ENCODE data around the gene RFX2.
"Not testable (repeated sequence)": the region's sequence is repeated elsewhere in the genome, so short reads cannot be mapped to it uniquely, and the experiment has no call there.

Gene RFX2

GRCh38 chr19:6012426-6013170 lies 97.7 kb downstream of the RFX2 start:
- no peak for DNase-seq (ENCODE audit: low read depth in 2 of 2)

DNA sequence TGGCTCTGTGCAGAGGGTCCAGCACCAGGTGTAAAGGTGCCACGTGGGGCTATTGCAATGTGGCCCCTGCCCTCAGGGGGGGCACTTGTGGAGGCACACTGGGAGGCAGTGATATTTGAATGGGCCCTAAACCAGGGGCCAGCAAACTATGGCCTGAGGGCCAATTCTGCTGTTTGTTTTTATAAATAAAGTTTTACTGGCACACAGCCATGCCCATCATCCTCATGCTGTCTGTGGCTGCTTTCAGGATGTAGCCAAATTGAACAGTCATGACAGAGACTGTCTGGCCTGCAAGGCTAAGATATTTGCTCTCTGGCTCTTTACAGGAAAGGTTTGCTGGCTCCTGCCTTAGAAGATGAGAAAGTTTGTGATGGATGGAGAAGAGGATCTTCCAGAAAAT lies 98.5 kb downstream of the RFX2 start:
- no peak for DNase-seq (ENCODE audit: low read depth in 2 of 2)

- no peak for DNase-seq (ENCODE audit: low read depth in 2 of 2)
Measured at GRCh38 chr19:6011206-6011605, 99.1 kb downstream of the RFX2 start.

DNA sequence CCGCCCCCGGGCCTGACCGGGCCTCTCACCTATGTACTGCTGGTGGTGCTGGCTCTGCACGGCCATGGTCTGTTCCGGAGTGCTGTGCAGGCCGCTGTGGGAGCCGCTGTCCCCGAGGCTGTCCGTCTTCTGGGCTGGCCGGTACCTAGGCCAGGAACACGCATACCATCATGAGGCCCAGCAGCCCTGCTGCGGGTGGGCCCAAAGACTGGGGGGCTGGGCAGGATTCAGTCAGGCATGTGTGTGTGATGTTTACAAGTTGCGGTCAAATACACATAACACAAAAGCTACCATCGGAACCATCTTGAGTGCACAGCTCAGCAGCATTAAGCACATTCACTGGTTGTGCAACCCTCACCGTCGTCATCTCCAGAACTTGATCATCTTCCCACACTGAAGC lies 100.2 kb downstream of the RFX2 start:
- no peak for DNase-seq (ENCODE audit: low read depth in 2 of 2)

- DNase-seq (ENCODE audit: low read depth in 2 of 2) = no peak
Measured at GRCh38 chr19:6007866-6008265, 102.4 kb downstream of the RFX2 start.

DNA sequence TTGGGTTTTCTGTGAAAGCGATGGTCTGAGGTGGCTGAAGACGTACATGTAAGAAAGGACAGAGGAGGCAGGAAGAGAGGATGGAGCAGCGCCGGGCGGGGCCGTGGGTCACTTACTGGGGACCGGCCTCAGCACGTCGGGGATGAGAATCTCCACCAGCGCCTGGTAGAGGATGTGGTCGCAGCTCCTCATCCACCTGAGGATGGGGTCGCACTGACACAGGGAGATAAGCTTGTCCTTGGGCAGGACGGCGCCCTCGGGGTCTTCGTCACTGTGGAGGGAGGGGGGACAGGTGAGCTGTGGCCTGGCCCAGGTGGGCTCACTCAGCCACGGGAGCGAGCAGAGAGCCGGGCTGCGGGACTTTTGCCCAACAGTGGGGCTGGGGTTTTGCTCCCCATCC lies 103.4 kb downstream of the RFX2 start:
- no peak for DNase-seq (ENCODE audit: low read depth in 2 of 2)

DNA sequence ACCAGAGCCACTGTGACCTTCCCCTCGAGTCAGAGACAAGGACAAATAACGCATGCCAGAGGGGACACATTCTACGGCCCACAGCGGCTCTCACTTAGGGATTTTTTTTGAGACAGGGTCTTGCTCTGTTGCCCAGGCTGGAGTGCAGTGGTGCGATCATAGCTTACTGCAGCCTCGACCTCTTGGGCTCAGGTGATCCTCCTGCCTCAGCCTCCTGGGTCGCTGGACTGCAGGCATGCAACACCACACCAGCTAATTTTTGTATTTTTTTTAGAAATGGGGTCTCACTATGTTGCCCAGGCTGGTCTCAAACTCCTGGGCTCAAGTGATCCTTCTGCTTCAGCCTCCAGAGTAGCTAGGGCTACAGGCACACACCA lies 104.2 kb downstream of the RFX2 start:
- not testable (repeated sequence) for DNase-seq (ENCODE audit: low read depth in 2 of 2)

DNA sequence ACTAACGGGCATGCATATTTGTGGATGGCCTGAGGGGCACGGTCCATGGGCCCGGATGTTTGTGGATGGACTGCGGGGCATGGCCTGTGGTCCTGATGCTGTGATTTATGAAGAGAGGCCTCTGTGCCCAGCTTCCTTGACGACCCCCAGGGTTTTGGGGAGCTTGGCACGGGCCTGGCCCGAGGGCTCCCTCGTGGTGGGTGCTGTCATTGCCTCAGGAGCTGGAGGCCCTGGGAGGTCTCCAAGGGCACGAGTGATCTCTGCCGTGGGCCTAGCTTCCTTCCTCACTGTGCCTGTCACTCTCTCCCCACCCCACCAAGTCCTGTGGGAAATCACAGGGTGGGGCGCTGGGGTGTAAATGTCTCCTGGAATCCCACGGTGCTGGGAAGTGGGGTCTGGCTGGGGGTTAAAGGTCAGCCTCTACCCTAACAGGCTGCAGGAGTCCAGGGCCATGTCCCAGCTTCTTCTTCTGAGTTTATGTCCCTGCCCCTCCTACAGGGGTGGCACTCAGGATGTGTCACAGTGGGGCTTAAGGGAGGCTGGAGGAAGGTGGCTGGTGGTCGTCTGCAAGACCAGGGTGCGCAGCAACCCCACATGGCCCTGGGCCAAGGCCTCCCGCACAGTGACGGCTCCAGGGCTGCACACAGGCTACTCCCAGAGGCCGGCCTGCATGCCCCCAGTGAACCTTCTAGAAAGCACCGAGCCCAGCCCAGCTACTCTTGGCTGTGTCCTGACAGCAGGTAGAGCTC lies 104.8 kb downstream of the RFX2 start:
- no peak for DNase-seq (ENCODE audit: low read depth in 2 of 2)

DNA sequence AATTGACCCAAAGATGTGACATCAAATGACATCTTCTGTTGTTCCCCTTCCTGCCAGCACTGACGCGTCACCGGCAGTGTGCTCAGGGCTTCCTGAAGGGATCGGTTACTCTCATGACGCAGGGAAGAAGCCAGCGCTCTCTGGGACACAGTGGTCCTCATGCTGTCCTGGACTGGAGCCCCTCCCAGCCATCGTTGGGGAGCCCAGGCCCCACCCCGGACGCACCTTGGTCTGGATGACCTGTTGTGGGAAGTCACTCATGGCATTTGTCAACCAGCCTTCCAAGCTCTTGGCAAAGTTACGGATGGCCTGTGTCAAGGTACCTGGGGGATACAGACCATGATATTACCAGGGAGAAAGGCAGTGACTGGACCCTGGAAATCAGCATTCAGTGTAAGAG lies 106.3 kb downstream of the RFX2 start:
- DNase-seq (ENCODE audit: low read depth in 2 of 2) = no peak

DNA sequence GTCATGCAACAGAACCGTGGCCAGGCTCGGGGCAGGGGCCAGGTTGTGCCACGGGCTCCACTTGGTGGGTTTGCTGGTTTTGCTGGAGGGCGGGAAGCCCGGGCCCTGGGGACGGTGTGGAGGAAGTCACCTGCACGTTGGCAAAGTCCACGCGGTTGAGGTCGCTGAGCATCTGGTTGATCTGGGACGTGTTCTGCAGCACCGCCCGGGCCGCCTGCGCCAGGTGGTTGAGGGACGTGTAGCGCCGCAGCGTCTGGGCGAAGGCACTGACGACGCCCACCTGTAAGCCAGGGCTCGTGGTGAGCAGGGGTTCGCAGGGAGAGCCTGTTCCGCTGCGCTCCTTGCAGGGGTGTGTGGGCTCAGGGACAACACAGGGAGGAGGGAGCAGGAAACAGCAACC lies 107.7 kb downstream of the RFX2 start:
- DNase-seq (ENCODE audit: low read depth in 2 of 2) = no peak

- DNase-seq (ENCODE audit: low read depth in 2 of 2) = no peak
Measured at GRCh38 chr19:6000228-6000847, 110.0 kb downstream of the RFX2 start.

DNA sequence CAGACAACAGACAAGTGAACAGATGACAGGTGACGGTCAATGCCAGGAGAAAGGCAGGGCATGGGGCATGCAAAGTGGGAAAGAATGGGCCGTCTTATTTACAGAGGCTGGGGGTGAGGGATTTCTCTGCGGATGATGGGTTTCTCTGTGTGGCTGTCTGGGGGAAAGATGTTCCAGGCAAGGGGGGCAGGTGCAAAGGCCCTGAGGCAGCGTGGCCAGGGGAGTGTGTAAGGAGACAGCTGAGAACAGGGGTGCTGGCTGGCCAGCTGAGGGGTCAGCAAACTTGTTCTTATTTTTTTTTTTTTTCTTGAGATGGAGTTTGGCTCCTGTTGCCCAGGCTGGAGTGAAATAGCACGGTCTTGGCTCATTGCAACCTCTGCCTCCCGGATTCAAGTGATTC lies 110.6 kb downstream of the RFX2 start:
- no peak for DNase-seq (ENCODE audit: low read depth in 2 of 2)

- DNase-seq (ENCODE audit: low read depth in 2 of 2) = no peak
Measured at GRCh38 chr19:5997371-5997770, 112.9 kb downstream of the RFX2 start.

DNA sequence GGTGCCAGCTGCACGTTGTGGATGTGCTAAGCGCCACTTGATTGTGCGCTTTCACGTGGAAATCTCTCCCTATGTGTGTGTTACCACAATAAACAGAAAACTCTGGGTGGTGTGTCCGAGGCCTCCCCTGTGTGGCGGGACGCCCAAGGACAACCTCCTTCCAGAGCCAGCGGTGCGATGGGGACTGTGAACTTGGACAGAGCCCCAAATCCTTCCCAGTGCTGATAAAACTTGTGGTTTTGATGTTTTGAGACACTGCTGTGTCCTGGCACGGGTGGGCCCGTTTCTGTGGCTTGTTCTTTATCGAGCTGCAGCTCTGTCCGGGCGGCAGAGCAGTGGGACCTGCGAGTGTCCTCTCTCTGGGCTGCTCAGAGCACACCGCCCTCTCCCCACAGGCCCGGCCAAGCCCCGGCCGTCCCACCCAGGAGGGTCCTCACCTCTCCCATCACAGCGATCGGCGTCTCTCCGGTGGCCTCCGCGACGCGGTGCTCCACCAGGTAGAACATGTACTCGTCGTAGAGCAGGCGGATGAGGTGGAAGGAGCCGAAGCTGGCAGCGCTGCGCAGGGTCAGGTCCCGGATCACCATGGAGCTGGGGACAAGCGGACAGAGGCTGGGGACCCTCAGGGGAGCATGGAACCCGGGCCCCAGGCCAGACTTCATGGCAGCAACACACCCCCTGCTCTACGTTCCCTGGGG lies 113.5 kb downstream of the RFX2 start:
- no peak for DNase-seq (ENCODE audit: low read depth in 2 of 2)

DNA sequence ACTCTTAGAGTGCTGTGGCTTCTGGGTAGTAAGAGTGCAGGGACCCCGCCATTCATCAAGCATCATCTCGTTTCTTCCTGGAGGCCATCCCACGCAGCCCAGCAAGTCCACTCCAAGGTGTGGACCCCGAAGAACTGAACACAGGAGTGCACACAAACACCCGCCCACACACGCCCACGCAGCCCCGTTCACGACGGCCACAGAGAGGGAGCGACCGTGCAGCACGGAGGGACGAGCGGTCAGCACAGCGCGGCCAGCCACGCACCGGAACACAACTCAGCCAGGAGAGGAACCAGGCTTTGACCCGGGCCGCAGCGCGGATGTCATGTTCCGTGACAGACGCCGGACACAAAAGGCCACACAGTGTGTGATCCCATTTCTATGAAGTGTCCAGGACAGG lies 114.2 kb downstream of the RFX2 start:
- no peak for DNase-seq (ENCODE audit: low read depth in 2 of 2)

DNA sequence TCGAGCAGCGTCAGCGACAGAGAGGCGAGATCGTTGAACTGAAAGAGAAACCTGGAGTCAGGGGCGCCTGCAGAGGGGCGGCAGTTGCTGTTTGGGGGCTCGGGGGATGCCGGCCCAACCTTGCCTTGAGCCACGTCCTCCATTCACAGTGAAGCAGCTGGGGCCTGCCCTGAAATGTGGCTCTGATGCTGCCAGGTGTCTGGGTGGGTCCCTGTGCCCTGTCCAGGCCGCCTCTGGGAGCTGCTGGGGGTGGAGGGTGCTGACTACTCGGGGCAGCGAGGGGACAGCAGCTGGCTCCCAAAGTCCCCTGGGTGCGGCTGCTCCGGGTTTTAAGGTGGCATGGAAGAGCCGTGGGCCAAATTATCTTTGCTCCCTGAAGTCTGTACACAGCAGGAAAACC lies 114.7 kb downstream of the RFX2 start:
- DNase-seq (ENCODE audit: low read depth in 2 of 2) = no peak

DNA sequence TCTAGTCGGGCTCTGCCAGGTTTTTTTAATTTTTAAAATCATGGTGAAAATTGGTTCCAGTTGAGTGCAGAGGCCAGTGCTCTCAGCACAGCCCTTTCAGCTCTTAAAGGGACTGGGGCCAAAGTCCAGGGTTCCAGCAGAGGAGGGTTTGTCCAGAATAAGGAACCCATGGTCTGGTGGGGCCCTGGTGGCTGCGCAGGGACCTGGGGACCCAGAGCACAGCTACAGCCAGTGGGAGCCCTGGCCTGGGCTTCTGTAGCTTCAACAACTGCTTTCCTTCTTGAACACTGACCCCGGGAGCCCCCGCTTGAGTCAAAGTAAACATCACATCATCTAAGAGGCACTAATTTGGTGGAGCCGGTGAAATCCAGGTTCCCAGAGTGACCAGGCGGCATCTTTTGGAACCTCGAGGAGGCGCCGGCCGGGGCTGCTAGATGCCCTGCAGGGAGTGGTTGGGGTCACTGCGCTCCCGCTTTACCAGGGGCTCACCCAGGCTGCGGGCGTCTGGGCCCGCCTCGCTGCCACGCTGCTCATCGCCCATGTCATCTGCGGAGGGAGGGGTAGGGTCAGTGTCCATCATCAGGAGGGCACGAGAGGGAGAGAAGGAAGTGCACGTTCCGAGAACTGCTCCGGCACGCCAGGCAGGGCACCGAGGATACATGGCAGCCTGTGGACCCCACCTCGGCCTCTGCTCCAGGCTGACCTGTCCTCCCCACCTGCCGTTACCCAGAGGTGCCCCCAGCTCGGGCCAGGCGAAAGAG lies 115.7 kb downstream of the RFX2 start:
- DNase-seq (ENCODE audit: low read depth in 2 of 2) = no peak

DNA sequence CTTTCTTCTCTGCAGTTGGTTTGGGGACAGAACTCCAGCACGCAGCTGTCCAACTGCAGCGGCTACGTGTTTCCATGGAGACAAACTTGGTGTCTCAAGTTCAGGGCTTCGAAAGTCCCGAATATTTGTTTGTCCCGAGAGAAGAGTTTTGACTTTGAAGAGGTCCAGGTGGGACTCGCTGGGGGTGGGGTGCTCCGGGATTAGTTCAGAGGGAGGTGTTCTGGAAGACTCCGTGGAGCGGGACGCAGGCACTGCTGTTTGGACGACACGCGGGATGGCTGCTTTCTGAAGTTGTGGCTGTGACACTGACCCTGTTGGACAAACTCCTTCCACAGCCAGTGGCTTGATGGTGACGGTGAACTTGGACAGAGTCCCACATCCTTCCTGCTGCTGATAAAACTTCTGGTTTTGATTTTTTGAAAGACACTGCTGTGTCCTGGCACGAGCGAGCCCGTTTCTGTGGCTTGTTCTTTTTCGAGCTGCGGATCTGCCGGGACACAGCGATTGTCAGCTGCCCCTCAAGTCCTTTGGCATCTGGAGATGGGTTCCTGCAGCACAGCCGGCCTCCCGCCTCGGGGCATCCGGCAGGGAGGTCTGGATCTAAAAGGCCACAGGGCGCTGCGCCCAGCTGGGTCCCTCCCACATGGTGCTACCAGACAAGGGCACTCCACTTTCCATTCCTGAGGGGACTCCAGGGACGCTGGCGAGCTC lies 116.5 kb downstream of the RFX2 start:
- DNase-seq (ENCODE audit: low read depth in 2 of 2) = no peak

DNA sequence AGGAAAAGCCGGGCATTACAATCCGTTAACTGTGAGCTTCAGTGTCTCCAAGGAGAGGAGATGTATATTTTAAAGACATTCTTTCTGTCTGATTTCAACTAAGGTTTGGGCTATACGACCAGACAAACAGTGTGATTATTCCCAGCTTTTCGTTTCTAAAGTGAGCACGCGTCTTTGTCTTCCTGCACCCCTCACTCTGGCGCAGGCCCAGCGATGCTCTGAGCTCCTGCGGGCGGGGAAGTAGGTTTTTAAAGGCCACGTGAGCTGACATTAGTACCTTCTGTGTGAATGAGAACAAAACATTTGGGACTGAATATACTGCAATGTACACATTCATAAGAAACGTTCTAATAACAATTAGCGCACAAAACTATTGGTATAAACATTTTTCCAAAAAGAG lies 117.1 kb downstream of the RFX2 start:
- no peak for DNase-seq (ENCODE audit: low read depth in 2 of 2)

DNA sequence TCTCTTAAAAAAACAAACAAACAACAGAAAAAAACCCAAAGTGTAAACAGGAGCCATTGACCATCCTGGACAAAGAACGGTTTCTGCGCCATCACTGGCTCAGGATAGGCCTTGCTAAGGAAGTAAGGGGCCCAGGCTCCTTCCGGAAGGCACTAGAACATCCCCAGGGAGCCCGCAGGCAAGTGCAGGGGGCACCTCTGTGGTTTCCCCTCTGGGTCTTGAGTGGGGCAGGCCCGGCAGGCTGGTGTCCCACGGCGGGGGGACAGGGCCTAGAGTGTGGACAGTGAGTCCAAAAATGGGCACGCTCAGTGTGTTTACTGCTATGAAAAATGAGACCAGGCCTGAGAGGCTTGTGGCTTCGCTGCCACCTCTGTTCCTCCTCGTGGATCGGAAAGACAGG lies 117.5 kb downstream of the RFX2 start:
- no peak for DNase-seq (ENCODE audit: low read depth in 2 of 2)

GRCh38 chr19:5991244-5991838 lies 119.0 kb downstream of the RFX2 start:
- DNase-seq (ENCODE audit: low read depth in 2 of 2) = no peak
